Ascending aorta (tissue), 2 donors: ENCODE data around the gene CLEC1B. TPM values are rescaled to one million over a fixed set of nuclear protein-coding genes. Genes with fewer than 3 reads are reported as not detected.

Experiments used
- DNase-seq, 2 donors: peaks; one replicate each; pipeline ENCODE4 v3.0.0-alpha.2; 2019; ENCODE audit warnings: low spot score in 2 of 2
- H3K27ac ChIP-seq, 2 donors: fragments of 200-600 bp; sonication (generic); one replicate each; pipeline ENCODE4 v1.5.1; 2016 to 2017; ENCODE audit warnings: mild to moderate bottlenecking in 1 of 2
- H3K27me3 ChIP-seq: fragments of 200-600 bp; sonication (generic); one replicate; pipeline ENCODE4 v1.5.1; 2017
- H3K36me3 ChIP-seq, 2 donors: fragments of 200-600 bp; sonication (generic); one replicate each; pipeline ENCODE4 v1.5.1; 2016
- H3K4me1 ChIP-seq, 2 donors: fragments of 200-600 bp; sonication (generic); one replicate each; pipeline ENCODE4 v1.5.1; 2016 to 2017; ENCODE audit warnings: mild to moderate bottlenecking in 1 of 2
- H3K4me3 ChIP-seq, 2 donors: fragments of 200-600 bp; sonication (generic); one replicate each; pipeline ENCODE4 v1.5.1; 2016 to 2017; ENCODE audit warnings: mild to moderate bottlenecking in 1 of 2
- H3K9me3 ChIP-seq, 2 donors: fragments of 200-600 bp; sonication (generic); one replicate each; pipeline ENCODE4 v1.5.1; 2016
- intact Hi-C: fragments of 100-400 bp; cut with DNase I; formaldehyde crosslinking; loops from one replicate; pipeline ENCODE4 v1.15.1; 2023
- total RNA-seq: library from RNA; depleted of rRNA; stranded (reverse); fragments of >200 nt; gene quantifications from one replicate; pipeline ENCODE4 v1.1.0, GENCODE V29; 2016
- TF ChIP-seq, protein P1 (sequence below), 3 experiments: fragments of 200-600 bp in 2 of 3; fragments of 450-650 bp in 1 of 3; sonication (generic) in 2 of 3; IDR thresholded peaks; one replicate each; pipeline ENCODE4 v1.5.1; 2016 to 2019; ENCODE audit warnings: antibody characterized with exemption in 3 of 3, mild to moderate bottlenecking in 1 of 3, moderate library complexity in 1 of 3

The CLEC1B gene
- total RNA-seq, 1 donor from 2014 or later: not detected

DNA sequence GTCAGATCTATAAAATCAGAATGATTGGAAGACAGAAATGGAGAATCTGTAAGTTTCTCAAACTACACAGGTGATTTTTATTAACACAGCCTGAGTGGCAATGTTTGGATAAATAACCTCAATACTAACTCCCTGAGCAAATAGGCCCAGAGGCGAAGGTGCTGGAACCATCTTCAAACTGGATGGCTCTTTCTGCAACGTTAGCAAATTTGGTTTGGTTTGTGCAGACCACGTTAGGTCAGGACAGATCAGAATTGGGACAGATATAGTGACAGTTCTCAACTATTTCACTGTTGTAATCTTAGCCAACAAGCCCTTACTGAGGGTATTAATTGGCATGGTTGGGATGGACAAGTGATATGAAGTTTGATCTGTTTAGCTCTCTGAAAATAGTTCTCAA lies 22.4 kb upstream of the CLEC1B start:
- H3K27ac ChIP-seq: no peak overlapping the region
- H3K4me1 ChIP-seq: no peaks in the 10 kb centered on the region
- TF ChIP-seq, protein P1, sequence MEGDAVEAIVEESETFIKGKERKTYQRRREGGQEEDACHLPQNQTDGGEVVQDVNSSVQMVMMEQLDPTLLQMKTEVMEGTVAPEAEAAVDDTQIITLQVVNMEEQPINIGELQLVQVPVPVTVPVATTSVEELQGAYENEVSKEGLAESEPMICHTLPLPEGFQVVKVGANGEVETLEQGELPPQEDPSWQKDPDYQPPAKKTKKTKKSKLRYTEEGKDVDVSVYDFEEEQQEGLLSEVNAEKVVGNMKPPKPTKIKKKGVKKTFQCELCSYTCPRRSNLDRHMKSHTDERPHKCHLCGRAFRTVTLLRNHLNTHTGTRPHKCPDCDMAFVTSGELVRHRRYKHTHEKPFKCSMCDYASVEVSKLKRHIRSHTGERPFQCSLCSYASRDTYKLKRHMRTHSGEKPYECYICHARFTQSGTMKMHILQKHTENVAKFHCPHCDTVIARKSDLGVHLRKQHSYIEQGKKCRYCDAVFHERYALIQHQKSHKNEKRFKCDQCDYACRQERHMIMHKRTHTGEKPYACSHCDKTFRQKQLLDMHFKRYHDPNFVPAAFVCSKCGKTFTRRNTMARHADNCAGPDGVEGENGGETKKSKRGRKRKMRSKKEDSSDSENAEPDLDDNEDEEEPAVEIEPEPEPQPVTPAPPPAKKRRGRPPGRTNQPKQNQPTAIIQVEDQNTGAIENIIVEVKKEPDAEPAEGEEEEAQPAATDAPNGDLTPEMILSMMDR (IDR thresholded peaks at IDR 0.05): no peak
- no peak for DNase-seq
- intact Hi-C loops: no loop called here
- H3K9me3 ChIP-seq: no peaks in the 10 kb centered on the region
- H3K4me3 ChIP-seq: no peak overlapping the region
- H3K27me3 ChIP-seq: no peaks in the 10 kb centered on the region
- no peaks in the 10 kb centered on the region for H3K36me3 ChIP-seq

DNA sequence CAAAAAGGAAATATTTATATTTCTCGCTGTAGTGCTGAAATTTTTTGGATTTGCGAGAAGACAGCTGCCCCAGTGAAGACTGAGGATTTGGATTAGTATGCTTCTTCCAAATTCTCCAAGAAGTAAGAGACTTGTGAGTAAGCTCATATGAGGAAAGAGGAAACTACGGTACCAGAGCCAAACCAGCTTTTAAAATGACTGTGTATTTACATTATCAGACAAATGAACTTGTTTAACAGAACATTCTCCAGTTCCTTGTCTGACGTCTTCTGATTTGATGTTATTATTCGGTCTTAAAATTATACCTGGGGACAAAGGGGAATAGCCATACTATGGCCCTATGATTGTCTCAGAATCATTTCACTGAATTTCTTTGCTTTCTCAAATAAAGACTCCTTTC lies 19.5 kb upstream of the CLEC1B start:
- H3K36me3 ChIP-seq: no peaks in the 10 kb centered on the region
- H3K27ac ChIP-seq: no peak overlapping the region
- H3K4me1 ChIP-seq: no peaks in the 10 kb centered on the region
- no peak for DNase-seq
- H3K4me3 ChIP-seq: no peak overlapping the region
- TF ChIP-seq, protein P1 (IDR thresholded peaks at IDR 0.05): no peak
- H3K27me3 ChIP-seq: no peaks in the 10 kb centered on the region
- H3K9me3 ChIP-seq: no peaks in the 10 kb centered on the region
- intact Hi-C loops: no loop called here

DNA sequence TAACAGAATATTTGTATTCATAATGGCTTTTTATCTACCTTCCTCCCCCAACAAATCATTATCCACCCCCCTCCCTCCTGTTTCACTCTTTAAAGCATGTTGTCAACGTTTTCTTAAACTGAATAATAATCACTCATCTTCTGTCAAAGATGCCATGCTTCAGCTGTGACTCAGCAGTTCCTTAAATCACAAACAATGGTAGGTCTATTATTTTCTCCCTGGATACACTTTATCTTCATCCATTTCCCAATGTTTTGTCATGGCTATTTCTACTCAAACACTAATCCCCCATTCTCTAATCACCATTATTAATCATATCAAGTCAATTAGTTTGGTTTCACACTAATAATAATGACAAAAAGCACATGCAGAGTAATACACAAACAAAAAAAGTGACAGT lies 18.0 kb upstream of the CLEC1B start:
- Histone ChIP-seq H3K36me3 (no peaks in the 10 kb centered on the region), H3K27ac (no peak overlapping the region)
- intact Hi-C loops: no loop called here

DNA sequence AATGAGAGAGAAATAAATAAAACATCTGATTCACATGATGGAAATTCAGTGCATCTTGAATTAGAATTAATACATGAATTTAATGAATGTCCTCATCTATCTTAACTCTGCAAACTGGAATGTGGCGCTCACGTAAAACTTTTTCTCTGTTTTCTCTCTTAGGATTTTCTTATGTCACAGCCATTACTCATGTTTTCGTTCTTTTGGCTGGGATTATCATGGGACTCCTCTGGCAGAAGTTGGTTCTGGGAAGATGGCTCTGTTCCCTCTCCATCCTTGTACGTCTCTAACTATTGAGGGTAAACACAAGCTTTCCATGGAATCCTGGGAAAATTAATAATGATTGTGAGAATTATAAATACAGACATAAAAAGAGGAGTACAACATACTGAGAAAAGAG lies 16.5 kb upstream of the CLEC1B start:
- Histone ChIP-seq H3K27ac (no peak overlapping the region), H3K4me1 (no peaks in the 10 kb centered on the region), H3K9me3 (no peaks in the 10 kb centered on the region), H3K4me3 (no peak overlapping the region), H3K27me3 (no peaks in the 10 kb centered on the region), H3K36me3 (no peaks in the 10 kb centered on the region)
- DNase-seq: no peak
- TF ChIP-seq, protein P1 (IDR thresholded peaks at IDR 0.05): no peak
- intact Hi-C loops: no loop called here

More for the DNA sequence above, 18.0 kb upstream of the CLEC1B start:
- no peak overlapping the region for H3K4me3 ChIP-seq
- DNase-seq: no peak
- no peaks in the 10 kb centered on the region for H3K9me3 ChIP-seq
- TF ChIP-seq, protein P1 (IDR thresholded peaks at IDR 0.05): no peak
- H3K27me3 ChIP-seq: no peaks in the 10 kb centered on the region
- H3K4me1 ChIP-seq: no peaks in the 10 kb centered on the region

DNA sequence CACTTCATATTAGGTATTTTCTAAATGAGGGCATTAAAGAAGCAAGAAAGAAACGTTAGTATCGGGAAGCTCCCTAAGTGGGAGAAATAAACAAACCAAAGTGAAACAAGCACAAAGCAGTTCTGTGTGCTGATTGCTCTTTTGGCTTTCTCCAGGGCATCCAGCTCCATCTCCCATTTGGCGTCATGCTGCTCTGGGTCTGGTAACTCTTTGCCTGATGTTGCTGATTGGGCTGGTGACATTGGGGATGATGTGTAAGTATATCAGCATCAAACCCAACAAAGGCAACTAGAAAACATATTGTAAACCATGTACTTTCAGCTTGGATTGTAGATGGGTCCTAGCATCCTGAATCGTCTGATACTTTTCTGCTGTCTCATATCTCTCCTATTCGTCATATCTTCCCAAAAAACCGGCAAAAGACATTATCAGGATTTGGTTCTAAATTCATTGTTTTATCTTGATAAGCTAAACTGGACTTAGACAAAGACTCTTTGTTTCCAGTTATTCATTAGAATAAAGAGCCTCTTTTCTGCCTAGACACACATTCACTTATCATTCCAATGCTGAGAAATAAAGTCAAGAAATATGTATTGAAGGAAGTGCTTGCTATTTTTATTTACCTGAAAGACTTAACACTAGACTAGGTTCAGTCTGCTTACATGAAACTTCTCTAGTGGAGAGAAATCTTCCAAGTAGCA lies 13.9 kb upstream of the CLEC1B start:
- Histone ChIP-seq H3K27me3 (no peaks in the 10 kb centered on the region), H3K27ac (no peak overlapping the region), H3K36me3 (no peaks in the 10 kb centered on the region), H3K4me3 (no peak overlapping the region), H3K4me1 (no peaks in the 10 kb centered on the region), H3K9me3 (no peaks in the 10 kb centered on the region)
- intact Hi-C loops: no loop called here
- TF ChIP-seq, protein P1 (IDR thresholded peaks at IDR 0.05): no peak
- no peak for DNase-seq
